Small intestine (tissue), 16 donors: Measurements from ENCODE around the gene DPYSL5. TPM values are rescaled to one million over a fixed set of nuclear protein-coding genes. Genes with fewer than 3 reads are reported as not detected.

ENCODE experiments used
- DNase-seq, 2 donors: peaks; one replicate each; pipeline versions ENCODE4 v3.0.0 to v3.0.0-alpha.2; 2013
- FAIRE-seq: peaks from 2 replicates; lab custom pipeline; 2012; peaks lifted over from hg19 to GRCh38; lab: Jason Lieb, UNC
- H3K27ac ChIP-seq, 3 donors: one replicate each; pipeline ENCODE4 v1.5.1; 2013; ENCODE audit warnings: low read length in 2 of 3, mild to moderate bottlenecking in 2 of 3, control low read depth in 1 of 3, inconsistent platforms in 1 of 3, low read depth in 1 of 3, moderate library complexity in 1 of 3
- H3K27me3 ChIP-seq, 3 donors: one replicate each; pipeline ENCODE4 v1.6.1; 2013; ENCODE audit warnings: low read length in 3 of 3, inconsistent platforms in 1 of 3; ENCODE audit not compliant: control insufficient read depth in 3 of 3, insufficient read depth in 3 of 3
- H3K36me3 ChIP-seq, 3 donors: one replicate each; pipeline ENCODE4 v1.6.1; 2013; ENCODE audit warnings: low read length in 3 of 3, inconsistent platforms in 1 of 3, low read depth in 1 of 3, mild to moderate bottlenecking in 1 of 3, moderate library complexity in 1 of 3; ENCODE audit not compliant: control insufficient read depth in 3 of 3, insufficient read depth in 2 of 3
- H3K4me1 ChIP-seq, 3 donors: one replicate each; pipeline ENCODE4 v1.6.1; 2013; ENCODE audit warnings: low read length in 2 of 3, inconsistent platforms in 1 of 3, low read depth in 1 of 3, mild to moderate bottlenecking in 1 of 3, moderate library complexity in 1 of 3; ENCODE audit not compliant: control insufficient read depth in 3 of 3, insufficient read depth in 2 of 3
- H3K4me3 ChIP-seq, 3 donors: one replicate each; pipeline ENCODE4 v1.5.1; 2013; ENCODE audit warnings: low read length in 3 of 3, control low read depth in 1 of 3, inconsistent platforms in 1 of 3, low read depth in 1 of 3, mild to moderate bottlenecking in 1 of 3, moderate library complexity in 1 of 3
- H3K9me3 ChIP-seq, 2 donors: one replicate each; pipeline ENCODE4 v1.6.1; 2013; ENCODE audit warnings: low read depth in 1 of 2, low read length in 1 of 2; ENCODE audit not compliant: control insufficient read depth in 2 of 2, insufficient read depth in 1 of 2
- WGBS, 3 donors: extraction: QIAGEN DNeasy Blood & Tissue Kit; methylation state at CpG; one replicate each; pipeline ENCODE4 v1.1.7; 2013; 5-methylcytosine and 5-hydroxymethylcytosine counted together
- long read RNA-seq, 10 donors: transcript quantifications; one replicate each; lab custom pipeline, GENCODE V29; 2026
- polyA plus RNA-seq, 4 donors: library from polyadenylated mRNA; stranded (reverse) in 3 of 4; unstranded in 1 of 4; fragments of 200-250 nt in 3 of 4; fragments of 120-200 nt in 1 of 4; gene quantifications; one replicate each; pipeline versions ENCODE4 v1.2.1 to v1.2.3, GENCODE V29; 2013
- donor health status: healthy with polysubstance abuse.
- donor health status: control.
- donor health status: control.
- donor health status: Bipolar disorder and iron deficiency.
- donor health status: healthy.

Gene DPYSL5, protein sequence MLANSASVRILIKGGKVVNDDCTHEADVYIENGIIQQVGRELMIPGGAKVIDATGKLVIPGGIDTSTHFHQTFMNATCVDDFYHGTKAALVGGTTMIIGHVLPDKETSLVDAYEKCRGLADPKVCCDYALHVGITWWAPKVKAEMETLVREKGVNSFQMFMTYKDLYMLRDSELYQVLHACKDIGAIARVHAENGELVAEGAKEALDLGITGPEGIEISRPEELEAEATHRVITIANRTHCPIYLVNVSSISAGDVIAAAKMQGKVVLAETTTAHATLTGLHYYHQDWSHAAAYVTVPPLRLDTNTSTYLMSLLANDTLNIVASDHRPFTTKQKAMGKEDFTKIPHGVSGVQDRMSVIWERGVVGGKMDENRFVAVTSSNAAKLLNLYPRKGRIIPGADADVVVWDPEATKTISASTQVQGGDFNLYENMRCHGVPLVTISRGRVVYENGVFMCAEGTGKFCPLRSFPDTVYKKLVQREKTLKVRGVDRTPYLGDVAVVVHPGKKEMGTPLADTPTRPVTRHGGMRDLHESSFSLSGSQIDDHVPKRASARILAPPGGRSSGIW
- polyA plus RNA-seq: 1 to 10 TPM in 1 of 4 donors, under 1 TPM in 2, not detected in 1; 0.27 to 1.2 (median 0.50) TPM
- long read RNA-seq, donor 1: 0 reads
- long read RNA-seq, donor 2, full-length matches to known transcripts: 1 of 1 reads
- long read RNA-seq, donor 2, partial matches to known transcripts: 0 of 1 reads
- long read RNA-seq, donor 2, other reads (novel, unspliced or antisense): 0 of 1 reads
- long read RNA-seq, donor 3: 0 reads
- long read RNA-seq, donor 4: 0 reads
- long read RNA-seq, donor 5: 0 reads
- long read RNA-seq, donor 6: 0 reads
- long read RNA-seq, donor 7: 0 reads
- long read RNA-seq, donor 8: 0 reads
- long read RNA-seq, donor 9: 0 reads
- long read RNA-seq, donor 10, full-length matches to known transcripts: 6 of 6 reads
- long read RNA-seq, donor 10, partial matches to known transcripts: 0 of 6 reads
- long read RNA-seq, donor 10, other reads (novel, unspliced or antisense): 0 of 6 reads

DNA sequence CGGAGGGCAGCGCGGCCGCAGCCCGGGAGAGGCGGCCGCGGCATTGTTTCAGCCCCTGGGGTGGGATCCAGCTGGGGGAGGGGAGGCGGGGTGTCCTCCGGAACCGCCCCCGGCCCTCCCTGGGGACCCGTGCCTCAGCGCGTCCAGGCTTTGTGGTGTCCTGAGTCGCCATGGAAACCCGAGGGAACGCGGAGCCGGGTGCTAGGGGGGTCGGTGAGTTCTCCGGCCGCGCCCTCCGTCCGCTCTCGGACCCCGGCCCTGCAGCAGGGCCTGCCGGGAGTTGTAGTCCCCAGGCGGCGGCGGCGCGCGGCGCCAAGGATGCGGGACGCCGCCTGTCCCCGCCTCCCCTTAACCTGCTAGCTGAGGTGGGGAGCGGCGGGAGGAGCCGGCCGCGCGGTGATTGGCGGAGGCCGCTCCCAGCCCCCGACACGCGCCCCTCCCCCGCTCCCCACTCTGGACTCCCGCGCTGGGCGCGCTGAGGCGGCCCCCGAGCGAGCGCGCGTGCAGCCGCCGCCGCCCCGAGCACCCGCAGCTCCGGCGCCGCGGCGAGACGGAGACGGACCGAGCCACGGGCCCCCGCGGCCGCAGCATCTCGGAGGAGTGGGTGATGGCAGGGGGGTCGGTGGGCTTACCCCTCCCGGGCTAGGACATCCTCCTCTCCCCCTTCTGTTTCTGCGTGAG is at the start of gene DPYSL5:
Gene DPYSL5, plus strand, starts transcription at position 478 of the 681 bp plus-strand sequence. CDS start 50,368 bp downstream, outside the sequence.
- Histone ChIP-seq H3K4me1 (peaks cover 0 to 7% (median 0%) of the 10 kb centered on the region in 3 donors), H3K27ac (no peak within 1 kb of the TSS), H3K4me3 (peak within 1 kb of the TSS in 2 of 3 donors; percentile 34 to 39), H3K9me3 (no peaks in the 10 kb centered on the region), H3K36me3 (no peaks in the 10 kb centered on the region), H3K27me3 (peaks cover 18 to 68% (median 49%) of the 10 kb centered on the region in 3 donors)
- no peak for FAIRE-seq
- WGBS, 3 donors: 1% methylated on average over 44 to 83 of the region's 83 CpGs
- DNase-seq: peak in 1 of 2 donors; percentile 24

DNA sequence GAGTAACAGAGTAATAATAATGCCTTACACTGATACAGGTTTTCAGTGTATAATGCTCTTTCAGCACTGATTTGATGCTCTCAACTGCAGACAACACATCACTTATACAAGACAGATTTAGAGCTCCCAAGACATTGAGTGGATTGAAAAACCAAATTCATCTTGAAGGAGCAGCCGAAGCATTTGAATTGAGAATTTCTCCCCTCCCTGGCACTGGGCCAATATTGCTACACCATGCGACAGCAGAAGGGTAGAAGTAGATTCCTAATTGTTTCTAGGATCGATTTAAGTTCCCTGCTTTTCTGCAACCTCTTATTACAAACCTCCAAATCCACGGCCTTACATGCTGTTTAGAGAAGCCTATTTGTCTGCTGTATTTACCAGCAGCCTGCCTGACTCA is 46.6 kb upstream of the DPYSL5 start:
- Histone ChIP-seq H3K27ac (no peak overlapping the region), H3K27me3 (no peaks in the 10 kb centered on the region), H3K36me3 (peaks cover 0 to 9% (median 0%) of the 10 kb centered on the region in 3 donors), H3K9me3 (no peaks in the 10 kb centered on the region), H3K4me1 (no peaks in the 10 kb centered on the region), H3K4me3 (no peak overlapping the region)
- DNase-seq (no peak), FAIRE-seq (no peak)
- 75 to 84% (median 82%) methylated on average over 4 of the region's 4 CpGs for WGBS, 3 donors

DNA sequence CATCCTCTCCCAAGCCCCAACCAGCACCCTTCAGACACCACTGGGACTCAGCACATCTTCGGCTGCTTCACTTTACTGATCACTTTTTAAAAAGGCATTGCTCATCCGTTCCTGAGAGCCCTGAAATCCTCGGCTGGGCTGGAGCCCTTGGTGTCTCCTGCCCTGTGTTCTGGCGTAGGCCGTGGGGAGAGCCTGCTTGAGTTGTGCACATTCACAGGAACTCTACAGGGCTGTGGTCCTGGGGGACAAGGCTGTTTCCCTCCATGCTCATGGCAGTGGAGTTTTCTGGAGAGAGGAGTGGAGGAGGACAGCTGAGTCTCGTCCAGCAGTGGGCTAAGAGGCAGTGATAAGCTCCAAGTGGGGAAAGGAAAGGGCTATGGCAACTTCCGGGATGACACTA is 46.1 kb upstream of the DPYSL5 start:
- 95 to 97% (median 95%) methylated on average over 7 of the region's 7 CpGs for WGBS, 3 donors
- no peak overlapping the region for H3K27ac ChIP-seq

DNA sequence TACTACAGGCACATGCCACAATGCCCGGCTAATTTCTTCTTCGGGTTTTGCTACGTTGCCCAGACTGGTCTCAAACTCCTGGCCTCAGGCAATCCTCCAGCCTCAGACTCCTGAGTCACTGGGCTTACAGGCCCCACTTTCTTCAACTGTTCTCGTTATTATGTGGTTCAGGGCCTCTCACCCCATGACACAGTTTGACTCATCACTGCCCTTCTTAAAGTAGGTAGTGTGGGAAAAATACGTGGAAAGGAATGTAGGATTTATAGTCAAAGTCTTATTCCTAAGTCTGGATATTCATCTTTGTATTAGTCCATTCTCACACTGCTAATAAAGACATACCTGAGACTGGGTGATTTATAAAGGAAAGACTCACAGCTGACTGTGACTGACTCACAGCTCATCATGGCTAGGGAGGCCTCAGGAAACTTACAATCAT is 42.7 kb upstream of the DPYSL5 start:
- no peaks in the 10 kb centered on the region for H3K27me3 ChIP-seq
- 68 to 82% (median 78%) methylated on average over 5 of the region's 5 CpGs for WGBS, 3 donors
- FAIRE-seq (no peak), DNase-seq (no peak)
- no peak overlapping the region for H3K27ac ChIP-seq
- peaks cover 0 to 3% (median 0%) of the 10 kb centered on the region in 3 donors for H3K36me3 ChIP-seq
- no peaks in the 10 kb centered on the region for H3K4me1 ChIP-seq
- no peaks in the 10 kb centered on the region for H3K9me3 ChIP-seq
- no peak overlapping the region for H3K4me3 ChIP-seq

More for the DNA sequence above, 46.1 kb upstream of the DPYSL5 start:
- Histone ChIP-seq H3K4me1 (no peaks in the 10 kb centered on the region), H3K9me3 (no peaks in the 10 kb centered on the region), H3K4me3 (no peak overlapping the region), H3K27me3 (no peaks in the 10 kb centered on the region), H3K36me3 (peaks cover 0 to 6% (median 0%) of the 10 kb centered on the region in 3 donors)
- DNase-seq: no peak
- no peak for FAIRE-seq

DNA sequence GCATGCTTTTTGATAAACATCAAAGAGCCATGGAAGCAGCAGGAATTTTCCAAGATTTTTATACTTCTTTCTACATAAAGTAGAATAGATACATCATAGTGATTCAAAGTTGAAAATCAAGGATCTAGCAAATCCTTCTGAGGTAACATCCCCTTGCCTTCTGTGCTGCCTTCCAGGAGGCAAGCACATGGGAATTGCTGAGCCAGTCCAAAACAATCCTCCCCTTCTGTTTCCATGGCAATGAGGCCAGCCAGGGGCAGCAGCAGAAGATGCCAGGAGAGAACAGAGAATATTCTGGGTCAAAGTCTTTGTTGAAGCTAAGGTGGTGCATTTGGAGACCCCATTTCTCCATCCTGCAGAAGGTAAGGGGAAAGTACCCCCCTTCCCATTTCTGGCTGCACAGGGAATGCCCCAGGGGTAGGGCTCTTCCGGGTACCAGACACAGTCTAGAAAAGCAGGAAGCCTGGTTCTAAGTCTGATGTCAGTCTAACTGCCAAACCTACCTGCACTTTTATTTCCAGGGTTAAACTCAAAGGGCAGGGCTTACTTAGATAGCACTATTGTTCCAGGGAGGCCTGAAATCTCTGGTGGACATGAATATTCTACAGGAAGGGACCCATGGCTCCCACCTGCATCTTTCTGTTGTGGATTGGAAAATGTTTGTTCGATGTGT is 40.0 kb upstream of the DPYSL5 start:
- H3K4me1 ChIP-seq: no peaks in the 10 kb centered on the region
- H3K36me3 ChIP-seq: no peaks in the 10 kb centered on the region
- H3K9me3 ChIP-seq: no peaks in the 10 kb centered on the region
- DNase-seq (peak in 1 of 2 donors; percentile 20), FAIRE-seq (no peak)
- WGBS, 3 donors: 45 to 57% (median 46%) methylated on average over 2 of the region's 2 CpGs
- no peak overlapping the region for H3K4me3 ChIP-seq
- H3K27me3 ChIP-seq: no peaks in the 10 kb centered on the region
- no peak overlapping the region for H3K27ac ChIP-seq

DNA sequence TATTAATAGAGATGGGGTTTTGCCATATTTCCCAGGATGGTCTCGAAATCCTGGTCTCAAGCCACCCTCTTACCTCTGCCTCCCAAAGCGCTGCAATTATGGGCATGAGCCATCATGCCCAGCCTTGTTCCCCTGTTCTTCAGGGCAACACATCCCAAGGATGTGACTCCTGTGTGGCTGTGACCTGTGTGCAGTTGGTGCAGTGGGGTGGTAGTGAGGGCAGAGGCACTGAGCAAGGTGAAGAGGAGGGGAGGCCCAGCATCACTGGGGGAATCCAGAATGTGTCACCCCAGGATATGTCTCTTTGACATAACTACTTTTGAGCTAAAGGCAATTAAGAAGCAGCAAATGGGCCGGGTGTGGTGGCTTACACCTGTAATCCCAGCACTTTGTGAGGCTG is 38.7 kb upstream of the DPYSL5 start:
- no peaks in the 10 kb centered on the region for H3K4me1 ChIP-seq
- no peaks in the 10 kb centered on the region for H3K36me3 ChIP-seq
- WGBS, 3 donors: 78 to 90% (median 79%) methylated on average over 3 of the region's 3 CpGs
- H3K4me3 ChIP-seq: no peak overlapping the region
- H3K27ac ChIP-seq: no peak overlapping the region
- no peaks in the 10 kb centered on the region for H3K9me3 ChIP-seq
- no peak for DNase-seq
- H3K27me3 ChIP-seq: no peaks in the 10 kb centered on the region
- FAIRE-seq: no peak

DNA sequence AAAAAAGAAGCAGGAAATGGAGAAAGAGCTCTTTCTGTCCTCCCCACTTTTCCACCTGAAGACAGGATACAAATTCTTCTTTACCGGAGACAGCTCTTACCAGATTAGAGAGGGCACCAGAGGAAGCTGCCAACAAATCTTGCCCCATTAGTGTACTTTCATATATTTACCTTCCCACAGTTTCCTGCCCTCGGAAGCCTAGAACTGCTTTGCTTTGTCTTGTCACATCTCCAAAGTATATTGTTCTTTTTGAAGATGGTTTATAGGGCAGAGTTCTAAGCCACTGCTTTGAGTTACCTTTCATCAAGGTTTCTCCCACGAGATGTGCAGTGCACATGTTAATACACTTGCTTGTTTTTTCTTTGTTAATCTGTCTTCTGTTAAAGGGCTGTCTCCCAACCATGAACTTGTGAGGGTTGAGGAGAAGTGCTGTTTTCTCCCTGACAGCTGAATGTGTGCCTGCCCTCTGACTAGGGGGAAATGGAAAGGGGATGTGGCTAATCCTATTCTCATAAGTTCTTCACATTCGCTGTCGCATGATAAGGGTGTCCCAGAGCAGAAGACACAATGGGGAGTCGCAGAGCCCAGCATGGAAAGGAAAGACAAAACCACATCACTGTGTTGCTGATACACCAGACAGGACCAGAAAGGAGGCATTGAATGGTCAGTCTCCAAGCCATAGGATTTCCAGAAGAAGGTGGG is 37.9 kb upstream of the DPYSL5 start:
- no peak for DNase-seq
- no peaks in the 10 kb centered on the region for H3K36me3 ChIP-seq
- no peak for FAIRE-seq

More for the DNA sequence above, 37.9 kb upstream of the DPYSL5 start:
- Histone ChIP-seq H3K27ac (no peak overlapping the region), H3K4me1 (no peaks in the 10 kb centered on the region), H3K9me3 (no peaks in the 10 kb centered on the region), H3K27me3 (no peaks in the 10 kb centered on the region), H3K4me3 (no peak overlapping the region)
- WGBS, 3 donors: 54 to 73% (median 68%) methylated on average over 6 of the region's 6 CpGs
